SK-N-SH (cell line): Measurements from ENCODE around the gene ZDHHC8. TPM values are rescaled to one million over a fixed set of nuclear protein-coding genes. Genes with fewer than 3 reads are reported as not detected.

Experiments used
- CTCF ChIA-PET: fragments of 300-600, 350-600 bp; formaldehyde crosslinking; extraction: SDS; loops from one replicate; lab custom pipeline; 2021; lab: Yijun Ruan, JAX
- POLR2A ChIA-PET: fragments of 350-600 bp; sonication (Branson Sonifier 250); formaldehyde crosslinking; extraction: SDS; loops from one replicate; lab custom pipeline; 2020; ENCODE audit warnings: antibody characterized with exemption, inconsistent platforms; lab: Yijun Ruan, JAX
- DNase-seq: peaks from one replicate; pipeline ENCODE4 v3.0.0; 2012
- H2AFZ ChIP-seq: fragments of 200-600 bp; sonication (generic); 2 replicates; pipeline ENCODE4 v1.8.1; 2016; ENCODE audit warnings: antibody characterized with exemption, mild to moderate bottlenecking, low read depth
- H3F3A ChIP-seq: fragments of 200-600 bp; sonication (generic); replicated peaks from 2 replicates; pipeline ENCODE3; 2016; ENCODE audit warnings: antibody characterized with exemption, mild to moderate bottlenecking; ENCODE audit not compliant: insufficient read depth
- H3K27ac ChIP-seq, 2 experiments: fragments of 200-500 bp in 1 of 2; fragments of 200-600 bp in 1 of 2; sonication (Bioruptor generic) in 1 of 2; sonication (generic), shearing (Covaris generic) in 1 of 2; 2 replicates each; pipeline versions ENCODE4 v1.5.1 to v1.6.1; 2014 to 2016; ENCODE audit warnings: low read depth in 2 of 2, inconsistent platforms in 1 of 2, low read length in 1 of 2, mild to moderate bottlenecking in 1 of 2, mixed read lengths in 1 of 2
- H3K27me3 ChIP-seq: fragments of 200-600 bp; sonication (generic), shearing (Covaris generic); 2 replicates; pipeline ENCODE4 v1.6.1; 2016; ENCODE audit warnings: mixed run types; ENCODE audit not compliant: insufficient read depth
- H3K36me3 ChIP-seq, 2 experiments: fragments of 200-500 bp in 1 of 2; fragments of 200-600 bp in 1 of 2; sonication (Bioruptor generic) in 1 of 2; sonication (generic) in 1 of 2; replicated peaks in 1 of 2; 2 replicates each; pipeline versions ENCODE3 to v1.5.1; 2014 to 2016; ENCODE audit warnings: low read length in 1 of 2, mild to moderate bottlenecking in 1 of 2; ENCODE audit not compliant: insufficient read depth in 2 of 2, control insufficient read depth in 1 of 2
- H3K4me1 ChIP-seq, 2 experiments: fragments of 200-500 bp in 1 of 2; fragments of 200-600 bp in 1 of 2; sonication (Bioruptor generic) in 1 of 2; sonication (generic), shearing (Covaris generic) in 1 of 2; 2 replicates each; pipeline versions ENCODE4 v1.5.1 to v1.6.1; 2014 to 2016; ENCODE audit warnings: low read depth in 1 of 2, low read length in 1 of 2, mixed run types in 1 of 2; ENCODE audit not compliant: insufficient read depth in 2 of 2, control insufficient read depth in 1 of 2
- H3K4me2 ChIP-seq: fragments of 200-600 bp; sonication (generic), shearing (Covaris generic); 2 replicates; pipeline ENCODE4 v1.6.1; 2017; ENCODE audit warnings: mixed run types
- H3K4me3 ChIP-seq, 2 experiments: fragments of 200-500 bp in 1 of 2; fragments of 200-600 bp in 1 of 2; sonication (Bioruptor generic) in 1 of 2; sonication (generic), shearing (Covaris generic) in 1 of 2; 2 replicates each; pipeline versions ENCODE4 v1.5.1 to v1.8.1; 2014 to 2016; ENCODE audit warnings: low read depth in 2 of 2, inconsistent platforms in 1 of 2, low read length in 1 of 2, mild to moderate bottlenecking in 1 of 2, mixed read lengths in 1 of 2, moderate library complexity in 1 of 2
- H3K79me2 ChIP-seq: fragments of 200-600 bp; sonication (generic); 2 replicates; pipeline ENCODE4 v1.8.1; 2017; ENCODE audit warnings: mild to moderate bottlenecking; ENCODE audit not compliant: insufficient read depth
- H3K9ac ChIP-seq: fragments of 200-600 bp; sonication (generic); 2 replicates; pipeline ENCODE4 v1.6.1; 2017; ENCODE audit warnings: mixed run types
- H3K9me2 ChIP-seq: fragments of 200-600 bp; sonication (generic); 2 replicates; pipeline ENCODE4 v1.6.1; 2017; ENCODE audit warnings: mixed run types
- H3K9me3 ChIP-seq: fragments of 200-600 bp; sonication (generic); 2 replicates; pipeline ENCODE4 v1.6.1; 2017; ENCODE audit warnings: mixed run types, mild to moderate bottlenecking, moderate library complexity
- H4K20me1 ChIP-seq: fragments of 200-600 bp; sonication (generic); 2 replicates; pipeline ENCODE4 v1.6.1; 2017; ENCODE audit warnings: mild to moderate bottlenecking, mixed run types; ENCODE audit not compliant: insufficient read depth
- CHD2 ChIP-seq: fragments of 150-350 bp; IDR thresholded peaks from 2 replicates; pipeline ENCODE4 v1.6.1; 2018; ENCODE audit warnings: low read length; ENCODE audit not compliant: partially characterized antibody
- CTCF ChIP-seq: fragments of 200-600 bp; sonication (generic); IDR thresholded peaks from 2 replicates; pipeline ENCODE4 v1.6.1; 2017; ENCODE audit warnings: antibody characterized with exemption, mild to moderate bottlenecking, moderate library complexity
- ELF1 ChIP-seq: IDR thresholded peaks from 2 replicates; pipeline ENCODE4 v1.4.0; 2012
- EP300 ChIP-seq, 2 experiments: IDR thresholded peaks; 2 replicates each; pipeline versions ENCODE4 v1.4.0 to v1.6.1; 2012; ENCODE audit warnings: borderline replicate concordance in 1 of 2, low read depth in 1 of 2, low read length in 1 of 2
- EZH2phosphoT487 ChIP-seq: fragments of 200-600 bp; sonication (generic); IDR thresholded peaks from 2 replicates; pipeline ENCODE4 v1.6.1; 2017; ENCODE audit warnings: low read depth, mixed run types, mild to moderate bottlenecking, antibody characterized with exemption, moderate library complexity, borderline replicate concordance
- FOSL2 ChIP-seq: IDR thresholded peaks from 2 replicates; pipeline ENCODE4 v1.4.0; 2012; ENCODE audit warnings: low read depth, mild to moderate bottlenecking, moderate library complexity, borderline replicate concordance
- FOXM1 ChIP-seq: IDR thresholded peaks from 2 replicates; pipeline ENCODE4 v1.4.0; 2012; ENCODE audit warnings: low read depth, mild to moderate bottlenecking
- JUND ChIP-seq: IDR thresholded peaks from 2 replicates; pipeline ENCODE4 v1.4.0; 2012
- MEF2A ChIP-seq: IDR thresholded peaks from 2 replicates; pipeline ENCODE4 v1.4.0; 2012; ENCODE audit warnings: low read depth, borderline replicate concordance
- TEAD4 ChIP-seq: IDR thresholded peaks from 2 replicates; pipeline ENCODE4 v1.4.0; 2012; ENCODE audit warnings: mild to moderate bottlenecking, borderline replicate concordance; ENCODE audit not compliant: insufficient read depth
- YY1 ChIP-seq: IDR thresholded peaks from 2 replicates; pipeline ENCODE4 v1.4.0; 2012; ENCODE audit warnings: low read depth, mild to moderate bottlenecking
- WGBS: methylation state at CpG from one replicate; pipeline ENCODE4 v1.1.6; 2017; ENCODE audit warnings: low lambda C conversion rate; 5-methylcytosine and 5-hydroxymethylcytosine counted together
- polyA plus RNA-seq, 3 experiments: library from polyadenylated mRNA; depleted of rRNA; stranded (reverse); fragments of >200 nt; gene quantifications; 2 replicates each; pipeline ENCODE4 v1.2.3, GENCODE V29; 2012
- TF ChIP-seq, protein P1 (sequence below): IDR thresholded peaks from 2 replicates; pipeline ENCODE4 v1.4.0; 2012; ENCODE audit warnings: low read depth, borderline replicate concordance
- TF ChIP-seq, protein P2 (sequence below): IDR thresholded peaks from 2 replicates; pipeline ENCODE4 v1.4.0; 2012; ENCODE audit warnings: low read depth, borderline replicate concordance

Gene ZDHHC8
- polyA plus RNA-seq, 1 of the 3 experiments (the other 2 are of a cell fraction) = 65.3 TPM

DNA sequence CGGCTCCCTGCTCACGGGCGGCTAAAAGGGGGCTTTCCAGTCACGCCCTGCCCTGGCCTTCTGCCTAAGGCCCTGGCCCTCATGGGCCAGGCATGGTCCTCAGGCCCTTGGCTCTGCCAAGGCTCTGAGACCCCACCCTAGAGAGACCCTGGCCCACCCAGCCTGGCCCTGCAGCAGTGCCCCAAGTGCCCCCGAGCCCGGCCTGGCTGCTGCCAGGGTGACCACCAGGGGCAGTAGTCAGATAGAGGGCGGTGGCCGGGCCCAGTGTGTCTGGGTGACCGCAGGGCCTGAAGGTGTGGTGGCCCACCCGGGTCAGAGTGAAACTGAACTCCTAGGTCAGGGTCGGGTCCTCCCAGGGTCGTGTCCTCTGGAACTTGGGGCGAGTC, 48.6 kb downstream of the ZDHHC8 start:
- Histone ChIP-seq H3K36me3 (no peaks in the 10 kb centered on the region), H3F3A (no peaks in the 10 kb centered on the region), H3K4me2 (no peak overlapping the region), H3K9me3 (no peaks in the 10 kb centered on the region), H3K79me2 (no peaks in the 10 kb centered on the region), H4K20me1 (no peaks in the 10 kb centered on the region), H3K9me2 (no peaks in the 10 kb centered on the region), H3K4me3 (no peak overlapping the region), H2AFZ (no peak overlapping the region), H3K4me1 (peaks cover 0 to 3% of the 10 kb centered on the region in 2 experiments; a peak in 1 of 4 replicates), H3K27me3 (no peaks in the 10 kb centered on the region), H3K27ac (no peak overlapping the region), H3K9ac (no peak overlapping the region)
- CTCF ChIA-PET = interaction anchor here (0.9 to 1.3 kb wide), 3 partner anchors 21 to 70 kb away, joined by 3 to 4 read pairs (median 4); no protein-coding TSS in a partner anchor
- POLR2A ChIA-PET = no interaction called here
- 41% methylated on average over 5 of the region's 13 CpGs for WGBS
- TF ChIP-seq MEF2A (no peak), CTCF (peak; percentile 51)
- peak; percentile 62 for DNase-seq

- Histone ChIP-seq H3K36me3 (no peaks in the 10 kb centered on the region), H2AFZ (no peak overlapping the region), H3K27ac (no peak overlapping the region), H3F3A (no peaks in the 10 kb centered on the region), H3K9me2 (no peaks in the 10 kb centered on the region), H3K27me3 (no peaks in the 10 kb centered on the region), H3K4me3 (no peak overlapping the region), H3K4me1 (no peaks in the 10 kb centered on the region), H3K9me3 (no peaks in the 10 kb centered on the region), H3K79me2 (no peaks in the 10 kb centered on the region), H3K9ac (no peak overlapping the region), H4K20me1 (no peaks in the 10 kb centered on the region), H3K4me2 (no peak overlapping the region)
- DNase-seq = no peak
- ChIA-PET CTCF (interaction anchor here (0.7 to 1.3 kb wide), 4 partner anchors 21 to 69 kb away, joined by 3 to 4 read pairs (median 4); no protein-coding TSS in a partner anchor), POLR2A (no interaction called here)
- TF ChIP-seq CTCF (0 out of 2 replicates have a peak, but pooled peaks have one; percentile 6), JUND (no peak)
- 58% methylated on average over 4 of the region's 8 CpGs for WGBS
These were observed 49.0 kb downstream of the ZDHHC8 start for GRCh38 chr22:20180640-20181039.

DNA sequence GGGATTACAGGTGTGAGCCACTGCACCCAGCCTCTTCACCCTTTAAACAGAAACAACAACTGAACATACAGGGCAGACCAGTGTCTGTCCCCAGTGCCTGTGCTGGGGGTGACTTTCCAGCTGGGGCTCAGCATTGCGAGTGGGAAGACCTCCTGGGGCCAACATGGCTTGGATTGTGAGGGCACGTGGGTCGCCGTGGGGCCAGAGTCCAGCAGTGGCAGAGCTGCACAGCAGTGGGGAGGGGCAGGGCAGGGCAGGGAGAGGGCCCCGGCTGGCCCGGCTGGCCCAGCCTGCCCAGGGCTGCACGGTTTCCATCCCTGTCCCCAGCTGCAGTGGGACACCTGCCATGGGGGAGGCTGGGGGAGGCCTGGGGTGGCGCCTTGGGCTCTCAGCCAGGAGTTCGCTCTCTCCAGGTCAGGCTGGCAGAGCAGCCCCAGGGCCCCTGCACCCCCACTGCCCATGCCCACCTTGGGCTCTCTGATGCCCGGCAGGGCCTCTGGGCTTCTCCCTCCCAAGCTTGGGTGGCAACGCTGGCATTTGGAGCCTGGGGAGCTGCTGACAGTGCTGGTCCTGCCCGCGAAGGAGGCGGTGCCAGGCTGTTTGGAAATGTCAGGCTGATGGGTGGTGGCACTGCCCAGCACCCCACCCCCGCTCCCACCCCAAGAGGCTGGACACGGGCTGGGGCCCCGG, 49.7 kb downstream of the ZDHHC8 start:
- no peaks in the 10 kb centered on the region for H3K36me3 ChIP-seq
- no peaks in the 10 kb centered on the region for H3K4me1 ChIP-seq
- ChIA-PET POLR2A (no interaction called here), CTCF (interaction anchor here (0.7 to 1.3 kb wide), 4 partner anchors 11 to 68 kb away, joined by 3 to 4 read pairs (median 4); no protein-coding TSS in a partner anchor)
- H3K9me3 ChIP-seq = no peaks in the 10 kb centered on the region
- 70% methylated on average over 2 of the region's 17 CpGs for WGBS
- no peak overlapping the region for H3K4me2 ChIP-seq
- H3K9ac ChIP-seq = no peak overlapping the region
- H3K79me2 ChIP-seq = no peaks in the 10 kb centered on the region
- H4K20me1 ChIP-seq = no peaks in the 10 kb centered on the region
- H3K9me2 ChIP-seq = no peaks in the 10 kb centered on the region
- no peak for DNase-seq
- no peaks in the 10 kb centered on the region for H3F3A ChIP-seq
- no peak overlapping the region for H3K27ac ChIP-seq
- no peaks in the 10 kb centered on the region for H3K27me3 ChIP-seq
- H3K4me3 ChIP-seq = no peak overlapping the region
- H2AFZ ChIP-seq = no peak overlapping the region
- TF ChIP-seq EP300 (IDR thresholded peaks at IDR 0.05; ENCODE audit: borderline replicate concordance in 1 of 2, low read depth in 1 of 2, low read length in 1 of 2) (no peak), ELF1 (no peak), YY1 (no peak), TEAD4 (no peak), FOSL2 (no peak), FOXM1 (no peak), CHD2 (no peak), EZH2phosphoT487 (no peak)
- TF ChIP-seq, protein P1, sequence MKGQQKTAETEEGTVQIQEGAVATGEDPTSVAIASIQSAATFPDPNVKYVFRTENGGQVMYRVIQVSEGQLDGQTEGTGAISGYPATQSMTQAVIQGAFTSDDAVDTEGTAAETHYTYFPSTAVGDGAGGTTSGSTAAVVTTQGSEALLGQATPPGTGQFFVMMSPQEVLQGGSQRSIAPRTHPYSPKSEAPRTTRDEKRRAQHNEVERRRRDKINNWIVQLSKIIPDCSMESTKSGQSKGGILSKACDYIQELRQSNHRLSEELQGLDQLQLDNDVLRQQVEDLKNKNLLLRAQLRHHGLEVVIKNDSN = no peak
- TF ChIP-seq, protein P2, sequence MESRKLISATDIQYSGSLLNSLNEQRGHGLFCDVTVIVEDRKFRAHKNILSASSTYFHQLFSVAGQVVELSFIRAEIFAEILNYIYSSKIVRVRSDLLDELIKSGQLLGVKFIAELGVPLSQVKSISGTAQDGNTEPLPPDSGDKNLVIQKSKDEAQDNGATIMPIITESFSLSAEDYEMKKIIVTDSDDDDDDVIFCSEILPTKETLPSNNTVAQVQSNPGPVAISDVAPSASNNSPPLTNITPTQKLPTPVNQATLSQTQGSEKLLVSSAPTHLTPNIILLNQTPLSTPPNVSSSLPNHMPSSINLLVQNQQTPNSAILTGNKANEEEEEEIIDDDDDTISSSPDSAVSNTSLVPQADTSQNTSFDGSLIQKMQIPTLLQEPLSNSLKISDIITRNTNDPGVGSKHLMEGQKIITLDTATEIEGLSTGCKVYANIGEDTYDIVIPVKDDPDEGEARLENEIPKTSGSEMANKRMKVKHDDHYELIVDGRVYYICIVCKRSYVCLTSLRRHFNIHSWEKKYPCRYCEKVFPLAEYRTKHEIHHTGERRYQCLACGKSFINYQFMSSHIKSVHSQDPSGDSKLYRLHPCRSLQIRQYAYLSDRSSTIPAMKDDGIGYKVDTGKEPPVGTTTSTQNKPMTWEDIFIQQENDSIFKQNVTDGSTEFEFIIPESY = no peak
